Endothelial cell of umbilical vein (primary cell): ENCODE measurements around the gene PAEP. TPM values are rescaled to one million over a fixed set of nuclear protein-coding genes. Genes with fewer than 3 reads are reported as not detected.

ENCODE experiments used
- BruUV-seq: library from RNA; stranded (reverse); fragments of 400-500 nt; replicated peaks from 2 replicates; lab custom pipeline; 2021; lab: Mats Ljungman, UMichigan
- CTCF ChIA-PET: fragments of 300-600, 350-600 bp; sonication (Branson Sonifier 250); formaldehyde crosslinking; loops from one replicate; lab custom pipeline; 2021; ENCODE audit warnings: antibody characterized with exemption, inconsistent platforms; lab: Charles Lee
- POLR2A ChIA-PET: fragments of 300-600, 350-600 bp; sonication (Branson Sonifier 250); formaldehyde crosslinking; loops from one replicate; lab custom pipeline; 2021; ENCODE audit warnings: antibody characterized with exemption, inconsistent platforms; lab: Charles Lee
- DNase-seq: peaks from one replicate; pipeline ENCODE4 v3.0.0-alpha.2; 2011; ENCODE audit warnings: low read depth, low spot score
- FAIRE-seq: peaks from 2 replicates; lab custom pipeline; 2011; peaks lifted over from hg19 to GRCh38; lab: Jason Lieb, UNC
- H2AFZ ChIP-seq: 2 replicates; pipeline ENCODE4 v1.6.0; 2012; ENCODE audit warnings: low read depth, low read length, control low read depth, inconsistent platforms
- H3K27ac ChIP-seq: 2 replicates; pipeline ENCODE4 v1.5.1; 2011; ENCODE audit warnings: low read depth, mild to moderate bottlenecking, control low read depth, low read length, moderate library complexity; ENCODE audit not compliant: insufficient read depth
- H3K27me3 ChIP-seq, 2 experiments: 2 replicates each; pipeline versions ENCODE4 v1.6.0 to v1.6.1; 2011; ENCODE audit warnings: low read length in 2 of 2, mixed read lengths in 1 of 2; ENCODE audit not compliant: control insufficient read depth in 2 of 2, insufficient read depth in 2 of 2
- H3K36me3 ChIP-seq, 2 experiments: 2 replicates in 1 of 2; 3 replicates in 1 of 2; pipeline ENCODE4 v1.5.1; 2011; ENCODE audit warnings: low read length in 2 of 2, mild to moderate bottlenecking in 1 of 2, moderate library complexity in 1 of 2; ENCODE audit not compliant: control insufficient read depth in 2 of 2, insufficient read depth in 2 of 2; ENCODE audit errors: extremely low read depth in 1 of 2
- H3K4me1 ChIP-seq: 3 replicates; pipeline ENCODE4 v1.5.1; 2011; ENCODE audit warnings: mild to moderate bottlenecking, low read length; ENCODE audit not compliant: control insufficient read depth, insufficient read depth; ENCODE audit errors: extremely low read depth
- H3K4me2 ChIP-seq: 2 replicates; pipeline ENCODE4 v1.6.1; 2011; ENCODE audit warnings: low read length, control low read depth, mixed read lengths; ENCODE audit not compliant: insufficient read depth
- H3K4me3 ChIP-seq, 3 experiments: fragments of 200-600 bp in 1 of 3; sonication (generic), shearing (Covaris generic) in 1 of 3; replicated peaks in 1 of 3; 2 replicates each; pipeline ENCODE4 v1.5.1; 2011 to 2016; ENCODE audit warnings: control low read depth in 3 of 3, low read length in 3 of 3, mild to moderate bottlenecking in 2 of 3, inconsistent platforms in 1 of 3, low read depth in 1 of 3, moderate library complexity in 1 of 3; ENCODE audit not compliant: insufficient read depth in 1 of 3
- H3K79me2 ChIP-seq: 2 replicates; pipeline ENCODE4 v1.6.0; 2012; ENCODE audit warnings: low read length, inconsistent platforms; ENCODE audit not compliant: control insufficient read depth, insufficient read depth
- H3K9ac ChIP-seq: replicated peaks from 2 replicates; pipeline ENCODE3; 2011; ENCODE audit warnings: low read length, control low read depth; ENCODE audit not compliant: insufficient read depth; ENCODE audit errors: extremely low read depth
- H3K9me1 ChIP-seq: replicated peaks from 3 replicates; pipeline ENCODE4 v1.6.0; 2011; ENCODE audit warnings: mild to moderate bottlenecking, low read length; ENCODE audit not compliant: control insufficient read depth, insufficient read depth; ENCODE audit errors: extremely low read depth
- H3K9me3 ChIP-seq: replicated peaks from 2 replicates; pipeline ENCODE4 v1.5.1; 2012; ENCODE audit warnings: low read length, inconsistent platforms; ENCODE audit not compliant: control insufficient read depth, insufficient read depth
- H4K20me1 ChIP-seq: replicated peaks from 2 replicates; pipeline ENCODE3; 2011; ENCODE audit warnings: mild to moderate bottlenecking, low read length; ENCODE audit not compliant: control insufficient read depth, insufficient read depth; ENCODE audit errors: extremely low read depth
- FOS ChIP-seq: IDR thresholded peaks from 2 replicates; pipeline ENCODE4 v1.6.1; 2011; ENCODE audit warnings: mild to moderate bottlenecking, low read length, moderate library complexity, borderline replicate concordance; ENCODE audit not compliant: insufficient read depth
- GATA2 ChIP-seq: IDR thresholded peaks from 2 replicates; pipeline ENCODE4 v1.7.0; 2011; ENCODE audit warnings: low read depth, mild to moderate bottlenecking, moderate library complexity, mixed read lengths, low read length; ENCODE audit not compliant: insufficient read length, insufficient read depth
- JUN ChIP-seq: IDR thresholded peaks from 2 replicates; pipeline ENCODE4 v1.6.1; 2011; ENCODE audit warnings: borderline replicate concordance, low read depth; ENCODE audit not compliant: insufficient read length, insufficient read depth
- POLR2A ChIP-seq: IDR thresholded peaks from 2 replicates; pipeline ENCODE4 v1.6.1; 2012; ENCODE audit warnings: low read depth, mild to moderate bottlenecking, control low read depth, low read length
- POLR2AphosphoS5 ChIP-seq: IDR thresholded peaks from 2 replicates; pipeline ENCODE4 v1.6.1; 2012; ENCODE audit warnings: low read depth, mild to moderate bottlenecking, control low read depth, low read length, moderate library complexity; ENCODE audit not compliant: insufficient read depth
- dilution Hi-C: fragments of 300-500 bp; cut with MboI; formaldehyde crosslinking; loops from one replicate; pipeline ENCODE4 v1.15.0; 2019; ENCODE audit warnings: low sequenced_read_pairs; ENCODE audit not compliant: extremely low pct_ligation_motif_present
- intact Hi-C: fragments of 100-400 bp; cut with micrococcal nuclease; formaldehyde crosslinking; loops from one replicate; pipeline ENCODE4 v1.10.0; 2022
- polyA plus RNA-seq, 4 experiments: library from polyadenylated mRNA; depleted of rRNA in 3 of 4; stranded (reverse) in 3 of 4; unstranded in 1 of 4; fragments of >200 nt; gene quantifications; 2 replicates each; pipeline versions ENCODE4 v1.2.1 to v1.2.3, GENCODE V29; 2011 to 2012; ENCODE audit warnings: missing spikeins in 1 of 4
- total RNA-seq: library from RNA; stranded (reverse); gene quantifications from 2 replicates; pipeline ENCODE4 v1.2.3, GENCODE V29; 2021

The PAEP gene
- total and polyA plus RNA-seq, 2 donors (not counting 3 experiments of a cell fraction or from before 2014, with no cell fraction given): not detected

GRCh38 chr9:135600296-135600817 is 38.8 kb downstream of the PAEP start:
- no peaks in the 10 kb centered on the region for H3K9me3 ChIP-seq
- ChIA-PET POLR2A (no interaction called here), CTCF (interaction anchor here (1.1 to 1.9 kb wide), 2 partner anchors 72 to 96 kb away, joined by 4 to 6 read pairs; no protein-coding TSS in a partner anchor)
- BruUV-seq: no TSS peak
- DNase-seq: no peak
- H3K4me3 ChIP-seq: no peak overlapping the region
- no peaks in the 10 kb centered on the region for H3K79me2 ChIP-seq
- H3K9ac ChIP-seq: no peak overlapping the region
- FAIRE-seq: no peak
- intact Hi-C loops (loop anchor here (5.0 to 10.0 kb wide), 6 partner anchors 98 to 684 kb away; partner anchors contain the start of genes KCNT1, MRPS2 and UBAC1), dilution Hi-C loops (no loop called here)
- H3K4me2 ChIP-seq: no peak overlapping the region
- peaks cover 6 to 21% of the 10 kb centered on the region in 2 experiments for H3K27me3 ChIP-seq
- no peak overlapping the region for H2AFZ ChIP-seq
- no peak overlapping the region for H3K27ac ChIP-seq
- no peaks in the 10 kb centered on the region for H3K9me1 ChIP-seq
- no peaks in the 10 kb centered on the region for H3K36me3 ChIP-seq
- TF ChIP-seq POLR2A: no peak
- no peak for TF ChIP-seq FOS
- no peak for TF ChIP-seq POLR2AphosphoS5
- no peak for TF ChIP-seq GATA2
- no peaks in the 10 kb centered on the region for H3K4me1 ChIP-seq
- H4K20me1 ChIP-seq: no peaks in the 10 kb centered on the region

- Histone ChIP-seq H3K4me3 (no peak overlapping the region), H4K20me1 (no peaks in the 10 kb centered on the region), H3K79me2 (no peaks in the 10 kb centered on the region), H3K36me3 (no peaks in the 10 kb centered on the region), H3K9ac (no peak overlapping the region), H2AFZ (no peak overlapping the region), H3K4me1 (no peaks in the 10 kb centered on the region), H3K9me1 (no peaks in the 10 kb centered on the region), H3K4me2 (no peak overlapping the region), H3K27me3 (peaks cover 6 to 11% of the 10 kb centered on the region in 2 experiments), H3K9me3 (no peaks in the 10 kb centered on the region), H3K27ac (no peak overlapping the region)
- POLR2A ChIA-PET: no interaction called here
- no peak for DNase-seq
- dilution Hi-C loops (no loop called here), intact Hi-C loops (loop anchor here (1.0 to 10.0 kb wide), 8 partner anchors 100 to 683 kb away; partner anchors contain the start of genes KCNT1, MRPS2, OLFM1 and UBAC1)
- CTCF ChIA-PET: interaction anchor here (0.6 to 1.9 kb wide), 5 partner anchors 12 to 354 kb away, joined by 3 to 6 read pairs (median 3); no protein-coding TSS in a partner anchor
- TF ChIP-seq GATA2: no peak
- no peak for TF ChIP-seq JUN
- TF ChIP-seq FOS: no peak
- no TSS peak for BruUV-seq
- FAIRE-seq: no peak
These were observed 40.4 kb downstream of the PAEP start for GRCh38 chr9:135601988-135602387.
